GM10248 (cell line): ENCODE data around the gene LCK.

Source experiments
- CTCF ChIA-PET: fragments of 300-600 bp; sonication (Branson Sonifier 250); formaldehyde crosslinking; extraction: SDS; loops from one replicate; lab custom pipeline; 2021; ENCODE audit warnings: antibody characterized with exemption; lab: Yijun Ruan, JAX
- POLR2A ChIA-PET: fragments of 350-650 bp; sonication (Branson Sonifier 250); formaldehyde crosslinking; extraction: SDS; loops from one replicate; lab custom pipeline; 2020; ENCODE audit warnings: antibody characterized with exemption; lab: Yijun Ruan, JAX
- DNase-seq: peaks from one replicate; pipeline ENCODE4 v3.0.0; 2012; ENCODE audit errors: extremely low spot score
- TF ChIP-seq, protein P1 (sequence below): IDR thresholded peaks from 2 replicates; pipeline ENCODE4 v1.5.1; 2012; ENCODE audit warnings: mild to moderate bottlenecking, low read depth; ENCODE audit errors: extremely low read depth, missing control alignments, control extremely low read depth

Gene LCK

DNA sequence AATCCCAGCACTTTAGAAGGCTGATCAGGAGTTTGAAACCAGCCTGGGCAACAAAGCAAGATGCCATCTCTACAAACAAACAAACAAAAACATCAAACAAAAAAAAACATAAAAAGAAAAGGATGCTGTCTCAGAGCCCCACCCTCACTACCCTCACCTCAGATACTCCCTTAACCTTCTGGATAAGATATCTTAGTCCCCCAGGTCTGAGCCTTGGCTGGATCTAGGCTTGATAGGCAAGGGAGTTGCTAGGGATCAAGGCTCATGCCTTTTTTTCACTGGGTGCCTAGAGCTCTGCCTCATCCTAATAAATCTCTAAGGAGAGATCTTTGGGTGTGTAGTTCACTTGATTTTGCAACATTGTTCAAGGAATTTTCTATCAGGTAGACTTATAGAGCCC, 48.3 kb downstream of the LCK start:
- no peak for DNase-seq
- ChIA-PET CTCF (interaction anchor here (1.2 kb wide), 1 partner anchor 24 kb away, joined by 3 read pairs; no protein-coding TSS in a partner anchor), POLR2A (no interaction called here)
- TF ChIP-seq, protein P1, sequence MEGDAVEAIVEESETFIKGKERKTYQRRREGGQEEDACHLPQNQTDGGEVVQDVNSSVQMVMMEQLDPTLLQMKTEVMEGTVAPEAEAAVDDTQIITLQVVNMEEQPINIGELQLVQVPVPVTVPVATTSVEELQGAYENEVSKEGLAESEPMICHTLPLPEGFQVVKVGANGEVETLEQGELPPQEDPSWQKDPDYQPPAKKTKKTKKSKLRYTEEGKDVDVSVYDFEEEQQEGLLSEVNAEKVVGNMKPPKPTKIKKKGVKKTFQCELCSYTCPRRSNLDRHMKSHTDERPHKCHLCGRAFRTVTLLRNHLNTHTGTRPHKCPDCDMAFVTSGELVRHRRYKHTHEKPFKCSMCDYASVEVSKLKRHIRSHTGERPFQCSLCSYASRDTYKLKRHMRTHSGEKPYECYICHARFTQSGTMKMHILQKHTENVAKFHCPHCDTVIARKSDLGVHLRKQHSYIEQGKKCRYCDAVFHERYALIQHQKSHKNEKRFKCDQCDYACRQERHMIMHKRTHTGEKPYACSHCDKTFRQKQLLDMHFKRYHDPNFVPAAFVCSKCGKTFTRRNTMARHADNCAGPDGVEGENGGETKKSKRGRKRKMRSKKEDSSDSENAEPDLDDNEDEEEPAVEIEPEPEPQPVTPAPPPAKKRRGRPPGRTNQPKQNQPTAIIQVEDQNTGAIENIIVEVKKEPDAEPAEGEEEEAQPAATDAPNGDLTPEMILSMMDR, result no peak

DNA sequence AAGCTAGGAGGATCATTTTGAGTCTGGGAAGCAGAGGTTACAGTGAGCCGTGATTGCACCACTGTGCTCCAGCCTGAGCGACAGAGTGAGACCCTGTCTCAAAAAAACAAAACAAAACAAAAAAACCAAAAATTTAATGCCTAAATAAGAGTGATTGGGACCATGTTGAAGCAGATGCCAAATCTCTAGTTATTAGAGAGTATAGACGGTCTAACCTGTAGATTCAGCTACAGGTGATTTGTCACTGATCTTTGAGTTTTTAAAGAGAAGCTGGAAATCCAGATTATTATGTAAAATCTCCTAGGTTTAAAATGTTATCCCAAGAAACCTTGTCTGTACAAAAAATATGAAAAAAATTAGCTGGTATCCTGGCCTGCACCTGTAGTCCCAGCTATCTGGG, 52.3 kb downstream of the LCK start:
- ChIA-PET CTCF (interaction anchor here (1.0 to 8.8 kb wide), 5 partner anchors 12 to 46 kb away, joined by 3 to 94 read pairs (median 8); partner anchors contain the start of gene HDAC1), POLR2A (no interaction called here)
- TF ChIP-seq, protein P1, result no peak
- DNase-seq, result no peak

GRCh38 chr1:32303997-32304622, 53.0 kb downstream of the LCK start:
- ChIA-PET CTCF (interaction anchor here (1.0 to 8.8 kb wide), 7 partner anchors 13 to 56 kb away, joined by 3 to 94 read pairs (median 7); partner anchors contain the start of gene HDAC1), POLR2A (interaction anchor here (0.6 kb wide), 1 partner anchor 10 kb away, joined by 5 read pairs; no protein-coding TSS in a partner anchor)
- TF ChIP-seq, protein P1, result no peak
- no peak for DNase-seq

DNA sequence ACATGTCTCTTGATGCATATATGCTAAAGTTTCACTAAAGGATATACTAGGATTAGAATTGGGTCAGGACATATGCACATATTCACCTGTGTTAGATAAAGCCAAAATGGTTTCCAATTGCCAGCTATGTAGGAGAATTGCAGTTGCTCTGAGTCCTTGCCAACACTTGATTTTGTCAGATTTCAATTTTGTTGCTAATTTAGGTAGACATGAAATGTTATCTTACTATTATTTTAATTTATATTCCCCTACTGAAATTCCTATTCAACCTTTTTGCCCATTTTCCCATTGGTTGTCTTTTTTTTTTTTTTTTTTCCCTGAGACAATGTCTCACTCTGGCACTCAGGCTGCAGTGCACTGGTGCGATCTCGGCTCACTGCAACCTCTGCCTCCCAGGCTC, 54.2 kb downstream of the LCK start:
- no peak for DNase-seq
- ChIA-PET CTCF (interaction anchor here (1.4 to 8.8 kb wide), 5 partner anchors 9 to 57 kb away, joined by 3 to 94 read pairs (median 8); partner anchors contain the start of gene HDAC1), POLR2A (interaction anchor here (0.8 kb wide), 1 partner anchor 31 kb away, joined by 4 read pairs; the partner anchor contains the start of gene MARCKSL1)
- TF ChIP-seq, protein P1, result no peak

DNA sequence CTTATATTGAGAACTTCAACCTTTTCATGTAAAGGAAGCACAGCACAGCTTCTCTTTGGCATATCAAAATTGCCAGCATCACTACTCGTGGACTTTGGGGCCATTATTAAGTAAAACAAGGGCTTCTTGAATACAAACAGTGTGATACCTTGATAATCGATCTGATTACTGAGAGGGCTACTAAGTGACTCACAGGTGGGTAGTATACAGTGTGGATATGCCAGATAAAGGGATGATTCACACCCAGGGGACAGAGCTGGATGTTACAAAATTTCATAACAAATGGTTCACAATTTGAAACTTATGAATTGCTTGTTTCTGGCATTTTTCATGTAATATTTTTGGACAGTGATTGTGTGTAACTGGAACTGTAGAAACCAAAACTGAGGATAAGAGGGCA, 56.3 kb downstream of the LCK start:
- POLR2A ChIA-PET, result interaction anchor here (0.5 to 1.2 kb wide), 2 partner anchors 29 to 58 kb away, joined by 3 to 5 read pairs; partner anchors contain the start of gene MARCKSL1
- CTCF ChIA-PET, result interaction anchor here (0.9 to 8.8 kb wide), 6 partner anchors 9 to 92 kb away, joined by 3 to 94 read pairs (median 4); no protein-coding TSS in a partner anchor
- TF ChIP-seq, protein P1, result no peak
- no peak for DNase-seq

GRCh38 chr1:32309960-32310359, 58.9 kb downstream of the LCK start:
- TF ChIP-seq, protein P1, result no peak
- ChIA-PET POLR2A (no interaction called here), CTCF (interaction anchor here (1.3 to 8.8 kb wide), 3 partner anchors 7 to 18 kb away, joined by 3 to 94 read pairs (median 4); partner anchors contain the start of gene HDAC1)
- DNase-seq, result no peak
